Heart left ventricle (tissue), 13 donors: ENCODE measurements around the gene POLG.

ENCODE experiments used
- POLR2A ChIP-seq, 2 donors: fragments of 450-650 bp; IDR thresholded peaks; one replicate each; pipeline ENCODE4 v1.6.1; 2017; ENCODE audit warnings: antibody characterized with exemption in 2 of 2, mild to moderate bottlenecking in 2 of 2, moderate library complexity in 2 of 2
- TF ChIP-seq, protein P1 (sequence below), 12 donors: fragments of 200-600 bp; sonication (generic) in 4 of 12; IDR thresholded peaks; one replicate each; pipeline versions ENCODE4 v1.5.0 to v1.8.0; 2018 to 2022; ENCODE audit warnings: antibody characterized with exemption in 12 of 12, mild to moderate bottlenecking in 5 of 12
- donor health status: ischemic (EF 13 %, LVEDD 7.1; RV severe dilation, severe dysfunction).
- donor health status: DM: no; HTN: yes; CAD: no.
- donor health status: DM: no; HTN: no; CAD: no.
- donor health status: ischemic (EF 25% LVEDD 6.9; RV normal size, moderate dysfunction).
- donor health status: ischemic (EF 25% LVEDD 5.7; RV mildly dilated, moderate dysfunction).
- donor health status: ischemic (EF 35%, LVEDD 5.7; RV mildly dilated, moderate dysfunction).
- donor health status: nonischemic (EF 11% LVEDD 7.7; RV severe dilation, severe dysfunction).
- donor health status: DM: yes; HTN: yes; CAD: no.
- donor health status: PGD.
- donor health status: ischemic (EF 29% LVEDD 5.4; RV normal size, mild dysfunction).
- donor health status: nonischemic (EF 23%, LVEDD 6.1; RV moderate dilation, normal function).

DNA sequence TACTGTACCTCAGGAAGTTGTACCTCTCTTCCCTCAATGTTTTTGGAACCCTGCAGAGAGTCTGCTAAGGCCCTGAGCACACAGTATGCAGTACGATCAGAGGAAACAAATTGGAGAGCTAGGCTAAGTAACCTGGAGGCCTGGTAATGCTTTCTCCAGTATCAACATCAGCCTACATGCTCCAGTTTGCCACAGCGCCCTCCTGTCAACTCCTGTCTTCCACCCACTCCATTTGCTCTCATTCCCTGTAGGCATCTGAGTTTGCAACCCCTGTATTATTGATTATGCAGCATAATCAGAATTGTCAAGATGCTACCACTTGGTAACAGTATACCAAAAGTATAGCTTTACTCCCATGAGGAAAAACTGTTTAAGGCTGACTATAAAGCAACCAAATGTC is 14.4 kb downstream of the POLG start:
- TF ChIP-seq, protein P1, sequence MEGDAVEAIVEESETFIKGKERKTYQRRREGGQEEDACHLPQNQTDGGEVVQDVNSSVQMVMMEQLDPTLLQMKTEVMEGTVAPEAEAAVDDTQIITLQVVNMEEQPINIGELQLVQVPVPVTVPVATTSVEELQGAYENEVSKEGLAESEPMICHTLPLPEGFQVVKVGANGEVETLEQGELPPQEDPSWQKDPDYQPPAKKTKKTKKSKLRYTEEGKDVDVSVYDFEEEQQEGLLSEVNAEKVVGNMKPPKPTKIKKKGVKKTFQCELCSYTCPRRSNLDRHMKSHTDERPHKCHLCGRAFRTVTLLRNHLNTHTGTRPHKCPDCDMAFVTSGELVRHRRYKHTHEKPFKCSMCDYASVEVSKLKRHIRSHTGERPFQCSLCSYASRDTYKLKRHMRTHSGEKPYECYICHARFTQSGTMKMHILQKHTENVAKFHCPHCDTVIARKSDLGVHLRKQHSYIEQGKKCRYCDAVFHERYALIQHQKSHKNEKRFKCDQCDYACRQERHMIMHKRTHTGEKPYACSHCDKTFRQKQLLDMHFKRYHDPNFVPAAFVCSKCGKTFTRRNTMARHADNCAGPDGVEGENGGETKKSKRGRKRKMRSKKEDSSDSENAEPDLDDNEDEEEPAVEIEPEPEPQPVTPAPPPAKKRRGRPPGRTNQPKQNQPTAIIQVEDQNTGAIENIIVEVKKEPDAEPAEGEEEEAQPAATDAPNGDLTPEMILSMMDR (IDR thresholded peaks at IDR 0.05) = no peak
- TF ChIP-seq POLR2A (IDR thresholded peaks at IDR 0.05) = no peak
